ENCODE measurements around the gene MICAL1. TPM values are rescaled to one million over a fixed set of nuclear protein-coding genes. Genes with fewer than 3 reads are reported as not detected.

MICAL1 gene
- total RNA-seq, 6 donors from 2014 or later: 61.7 to 268 (median 78.3) TPM

GRCh38 chr6:109496036-109496772 lies 40.6 kb upstream of the MICAL1 start:
- TF ChIP-seq POLR2A (IDR thresholded peaks at IDR 0.05) (no peak), POLR2AphosphoS5 (IDR thresholded peaks at IDR 0.05) (no peak), CTCF (IDR thresholded peaks at IDR 0.05) (no peak), EP300 (IDR thresholded peaks at IDR 0.05) (no peak)
- no peak overlapping the region for H3K4me3 ChIP-seq
- H3K27ac ChIP-seq: no peak overlapping the region
- ATAC-seq (ENCODE audit: low FRiP score in 2 of 2): no peak
- no peak for DNase-seq
- H3K9me3 ChIP-seq: no peaks in the 10 kb centered on the region
- H3K4me1 ChIP-seq: no peaks in the 10 kb centered on the region
- no peaks in the 10 kb centered on the region for H3K36me3 ChIP-seq
- no peaks in the 10 kb centered on the region for H3K27me3 ChIP-seq
- WGBS, 2 donors: 78 to 80% methylated on average over 9 of the region's 9 CpGs

GRCh38 chr6:109493865-109494264 lies 38.3 kb upstream of the MICAL1 start:
- H3K4me3 ChIP-seq: no peak overlapping the region
- no peak for ATAC-seq (ENCODE audit: low FRiP score in 2 of 2)
- WGBS, 2 donors: 61 to 84% methylated on average over 1 of the region's 1 CpG
- no peaks in the 10 kb centered on the region for H3K4me1 ChIP-seq
- H3K36me3 ChIP-seq: no peaks in the 10 kb centered on the region
- H3K9me3 ChIP-seq: no peaks in the 10 kb centered on the region
- no peak for DNase-seq
- no peak for TF ChIP-seq EP300 (IDR thresholded peaks at IDR 0.05)
- H3K27ac ChIP-seq: no peak overlapping the region
- no peaks in the 10 kb centered on the region for H3K27me3 ChIP-seq

GRCh38 chr6:109491207-109491938 lies 35.8 kb upstream of the MICAL1 start:
- H3K27ac ChIP-seq: no peak overlapping the region
- no peak for DNase-seq

GRCh38 chr6:109490713-109491112 lies 35.1 kb upstream of the MICAL1 start:
- no peak for ATAC-seq (ENCODE audit: low FRiP score in 2 of 2)

More at GRCh38 chr6:109491207-109491938, 35.8 kb upstream of the MICAL1 start:
- H3K4me1 ChIP-seq: no peaks in the 10 kb centered on the region
- 42 to 50% methylated on average over 5 of the region's 5 CpGs for WGBS, 2 donors
- H3K36me3 ChIP-seq: no peaks in the 10 kb centered on the region
- peak; percentile 36 to 55 for ATAC-seq (ENCODE audit: low FRiP score in 2 of 2)
- H3K27me3 ChIP-seq: no peaks in the 10 kb centered on the region
- no peaks in the 10 kb centered on the region for H3K9me3 ChIP-seq
- TF ChIP-seq CTCF (IDR thresholded peaks at IDR 0.05) (no peak), EP300 (IDR thresholded peaks at IDR 0.05) (no peak), POLR2AphosphoS5 (IDR thresholded peaks at IDR 0.05) (no peak), POLR2A (IDR thresholded peaks at IDR 0.05) (no peak)
- no peak overlapping the region for H3K4me3 ChIP-seq

More at GRCh38 chr6:109490713-109491112, 35.1 kb upstream of the MICAL1 start:
- WGBS, 2 donors: 59 to 69% methylated on average over 2 of the region's 2 CpGs
- no peak for TF ChIP-seq POLR2A (IDR thresholded peaks at IDR 0.05)
- TF ChIP-seq CTCF (IDR thresholded peaks at IDR 0.05): no peak
- TF ChIP-seq POLR2AphosphoS5 (IDR thresholded peaks at IDR 0.05): no peak
- no peak for TF ChIP-seq EP300 (IDR thresholded peaks at IDR 0.05)
- no peak for DNase-seq
- Histone ChIP-seq H3K4me3 (no peak overlapping the region), H3K27ac (no peak overlapping the region), H3K27me3 (no peaks in the 10 kb centered on the region), H3K4me1 (no peaks in the 10 kb centered on the region), H3K9me3 (no peaks in the 10 kb centered on the region), H3K36me3 (no peaks in the 10 kb centered on the region)
